Panc1 (cell line): ENCODE results near the gene ARHGEF38. TPM values are rescaled to one million over a fixed set of nuclear protein-coding genes. Genes with fewer than 3 reads are reported as not detected.
"Not testable (repeated sequence)": the region's sequence is repeated elsewhere in the genome, so short reads cannot be mapped to it uniquely, and the experiment has no call there.

ENCODE experiments used
- ATAC-seq: fragments of 200-7000 bp; cut with Tn5 transposase; 2 replicates; pipeline ENCODE4 v1.9.1; 2020; ENCODE audit warnings: mild to moderate bottlenecking, moderate library complexity
- BruUV-seq: library from RNA; stranded (reverse); fragments of 400-500 nt; replicated peaks from 2 replicates; lab custom pipeline; 2021; lab: Mats Ljungman, UMichigan
- CTCF ChIA-PET: fragments of 300-600 bp; sonication (Branson Sonifier 250); formaldehyde crosslinking; loops from one replicate; lab custom pipeline; 2022; ENCODE audit warnings: antibody characterized with exemption; lab: Charles Lee
- POLR2A ChIA-PET: fragments of 300-600 bp; sonication (Branson Sonifier 250); formaldehyde crosslinking; loops from one replicate; lab custom pipeline; 2022; ENCODE audit warnings: antibody characterized with exemption; lab: Charles Lee
- DNase-seq: peaks from one replicate; pipeline ENCODE4 v3.0.0-alpha.2; 2010; ENCODE audit warnings: low read depth, low spot score
- H3K27ac ChIP-seq: 2 replicates; pipeline ENCODE4 v1.5.1; 2011; ENCODE audit warnings: mild to moderate bottlenecking, low read length, inconsistent platforms
- H3K27me3 ChIP-seq: fragments of 200-500 bp; sonication (Bioruptor generic); 2 replicates; pipeline ENCODE4 v1.6.0; 2014; ENCODE audit warnings: low read length, inconsistent platforms; ENCODE audit not compliant: control insufficient read depth, insufficient read depth
- H3K36me3 ChIP-seq: fragments of 200-500 bp; sonication (Bioruptor generic); 2 replicates; pipeline ENCODE4 v1.5.1; 2014; ENCODE audit warnings: inconsistent platforms, mild to moderate bottlenecking, low read length, moderate library complexity; ENCODE audit not compliant: control insufficient read depth, insufficient read depth
- H3K4me1 ChIP-seq: 2 replicates; pipeline ENCODE4 v1.5.1; 2011; ENCODE audit warnings: inconsistent platforms, mild to moderate bottlenecking, low read length, moderate library complexity; ENCODE audit not compliant: control insufficient read depth, insufficient read depth
- H3K4me3 ChIP-seq, 2 experiments: 2 replicates each; pipeline ENCODE4 v1.5.1; 2011 to 2012; ENCODE audit warnings: low read depth in 2 of 2, low read length in 2 of 2, mild to moderate bottlenecking in 2 of 2, inconsistent platforms in 1 of 2, moderate library complexity in 1 of 2
- H3K9me3 ChIP-seq: fragments of 200-500 bp; sonication (Bioruptor generic); 2 replicates; pipeline ENCODE4 v1.5.1; 2014; ENCODE audit warnings: low read depth, mild to moderate bottlenecking, inconsistent platforms, low read length, moderate library complexity; ENCODE audit not compliant: control insufficient read depth, insufficient read depth
- POLR2AphosphoS5 ChIP-seq: IDR thresholded peaks from 2 replicates; pipeline ENCODE4 v1.6.1; 2012; ENCODE audit warnings: mild to moderate bottlenecking, low read depth, low read length, moderate library complexity
- SIN3A ChIP-seq: IDR thresholded peaks from 2 replicates; pipeline ENCODE4 v1.6.1; 2012; ENCODE audit warnings: low read depth, mild to moderate bottlenecking, low read length, moderate library complexity, borderline replicate concordance; ENCODE audit not compliant: insufficient read depth
- TCF7L2 ChIP-seq: IDR thresholded peaks from 2 replicates; pipeline ENCODE4 v1.6.1; 2011; ENCODE audit warnings: mild to moderate bottlenecking, low read depth, low read length, inconsistent platforms
- in situ Hi-C: cut with HindIII; loops from 2 replicates; pipeline ENCODE4 v1.10.0; 2016; ENCODE audit warnings: low sequenced_read_pairs, low pct_unique_long_range_greater_than_20kb
- intact Hi-C: fragments of 100-400 bp; cut with micrococcal nuclease; formaldehyde crosslinking; loops from one replicate; pipeline ENCODE4 v1.10.0; 2022; ENCODE audit not compliant: unreplicated experiment
- total RNA-seq: library from RNA; stranded (reverse); gene quantifications from one replicate; pipeline ENCODE4 v1.2.1, GENCODE V29; 2021; ENCODE audit not compliant: unreplicated experiment
- TF ChIP-seq, protein P1 (sequence below): fragments of 450-650 bp; IDR thresholded peaks from 2 replicates; pipeline ENCODE4 v1.5.1; 2017; ENCODE audit warnings: mild to moderate bottlenecking
- TF ChIP-seq, protein P2 (sequence below), 2 experiments: IDR thresholded peaks; 2 replicates each; pipeline ENCODE4 v1.6.1; 2011 to 2012; ENCODE audit warnings: low read depth in 2 of 2, control low read depth in 1 of 2, low read length in 1 of 2, mild to moderate bottlenecking in 1 of 2, moderate library complexity in 1 of 2; ENCODE audit not compliant: insufficient read depth in 1 of 2

ARHGEF38 gene
- total RNA-seq, 1 experiment from 2014 or later, result not detected

DNA sequence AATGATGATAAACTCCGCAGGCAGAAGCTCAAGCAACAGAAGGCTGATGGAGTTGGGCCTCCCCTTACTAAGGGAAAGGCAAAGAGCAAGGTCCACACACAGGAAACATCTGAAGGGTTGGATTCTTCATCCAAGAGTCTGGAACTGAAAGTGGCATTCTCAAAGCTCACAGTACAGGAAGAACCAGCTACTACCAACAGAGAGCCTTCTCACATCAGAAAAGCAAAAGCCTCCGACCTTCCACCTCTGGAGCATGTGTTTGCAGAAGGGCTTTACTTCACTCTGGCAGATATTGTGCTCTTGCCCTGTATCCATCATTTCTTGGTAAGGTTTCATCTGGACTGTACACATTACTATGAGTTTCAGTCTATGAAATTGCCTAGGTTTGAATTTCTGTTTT is 166.8 kb downstream of the ARHGEF38 start:
- Histone ChIP-seq H3K4me1 (no peaks in the 10 kb centered on the region), H3K27ac (no peak overlapping the region), H3K9me3 (no peaks in the 10 kb centered on the region), H3K4me3 (no peak overlapping the region), H3K36me3 (no peaks in the 10 kb centered on the region; the same call in 1 of the 2 replicates), H3K27me3 (no peaks in the 10 kb centered on the region)
- TF ChIP-seq POLR2AphosphoS5 (no peak), TCF7L2 (no peak), SIN3A (no peak)
- TF ChIP-seq, protein P1, sequence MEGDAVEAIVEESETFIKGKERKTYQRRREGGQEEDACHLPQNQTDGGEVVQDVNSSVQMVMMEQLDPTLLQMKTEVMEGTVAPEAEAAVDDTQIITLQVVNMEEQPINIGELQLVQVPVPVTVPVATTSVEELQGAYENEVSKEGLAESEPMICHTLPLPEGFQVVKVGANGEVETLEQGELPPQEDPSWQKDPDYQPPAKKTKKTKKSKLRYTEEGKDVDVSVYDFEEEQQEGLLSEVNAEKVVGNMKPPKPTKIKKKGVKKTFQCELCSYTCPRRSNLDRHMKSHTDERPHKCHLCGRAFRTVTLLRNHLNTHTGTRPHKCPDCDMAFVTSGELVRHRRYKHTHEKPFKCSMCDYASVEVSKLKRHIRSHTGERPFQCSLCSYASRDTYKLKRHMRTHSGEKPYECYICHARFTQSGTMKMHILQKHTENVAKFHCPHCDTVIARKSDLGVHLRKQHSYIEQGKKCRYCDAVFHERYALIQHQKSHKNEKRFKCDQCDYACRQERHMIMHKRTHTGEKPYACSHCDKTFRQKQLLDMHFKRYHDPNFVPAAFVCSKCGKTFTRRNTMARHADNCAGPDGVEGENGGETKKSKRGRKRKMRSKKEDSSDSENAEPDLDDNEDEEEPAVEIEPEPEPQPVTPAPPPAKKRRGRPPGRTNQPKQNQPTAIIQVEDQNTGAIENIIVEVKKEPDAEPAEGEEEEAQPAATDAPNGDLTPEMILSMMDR, result no peak
- TF ChIP-seq, protein P2, sequence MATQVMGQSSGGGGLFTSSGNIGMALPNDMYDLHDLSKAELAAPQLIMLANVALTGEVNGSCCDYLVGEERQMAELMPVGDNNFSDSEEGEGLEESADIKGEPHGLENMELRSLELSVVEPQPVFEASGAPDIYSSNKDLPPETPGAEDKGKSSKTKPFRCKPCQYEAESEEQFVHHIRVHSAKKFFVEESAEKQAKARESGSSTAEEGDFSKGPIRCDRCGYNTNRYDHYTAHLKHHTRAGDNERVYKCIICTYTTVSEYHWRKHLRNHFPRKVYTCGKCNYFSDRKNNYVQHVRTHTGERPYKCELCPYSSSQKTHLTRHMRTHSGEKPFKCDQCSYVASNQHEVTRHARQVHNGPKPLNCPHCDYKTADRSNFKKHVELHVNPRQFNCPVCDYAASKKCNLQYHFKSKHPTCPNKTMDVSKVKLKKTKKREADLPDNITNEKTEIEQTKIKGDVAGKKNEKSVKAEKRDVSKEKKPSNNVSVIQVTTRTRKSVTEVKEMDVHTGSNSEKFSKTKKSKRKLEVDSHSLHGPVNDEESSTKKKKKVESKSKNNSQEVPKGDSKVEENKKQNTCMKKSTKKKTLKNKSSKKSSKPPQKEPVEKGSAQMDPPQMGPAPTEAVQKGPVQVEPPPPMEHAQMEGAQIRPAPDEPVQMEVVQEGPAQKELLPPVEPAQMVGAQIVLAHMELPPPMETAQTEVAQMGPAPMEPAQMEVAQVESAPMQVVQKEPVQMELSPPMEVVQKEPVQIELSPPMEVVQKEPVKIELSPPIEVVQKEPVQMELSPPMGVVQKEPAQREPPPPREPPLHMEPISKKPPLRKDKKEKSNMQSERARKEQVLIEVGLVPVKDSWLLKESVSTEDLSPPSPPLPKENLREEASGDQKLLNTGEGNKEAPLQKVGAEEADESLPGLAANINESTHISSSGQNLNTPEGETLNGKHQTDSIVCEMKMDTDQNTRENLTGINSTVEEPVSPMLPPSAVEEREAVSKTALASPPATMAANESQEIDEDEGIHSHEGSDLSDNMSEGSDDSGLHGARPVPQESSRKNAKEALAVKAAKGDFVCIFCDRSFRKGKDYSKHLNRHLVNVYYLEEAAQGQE (IDR thresholded peaks at IDR 0.05; ENCODE audit: insufficient read depth in 1 of 2, low read depth in 2 of 2, low read length in 1 of 2), result no peak
- POLR2A ChIA-PET, result no interaction called here
- intact Hi-C loops (loop anchor here (5.0 kb wide), 1 partner anchor 197 kb away; no protein-coding TSS in a partner anchor), in situ Hi-C loops (no loop called here)
- no TSS peak for BruUV-seq
- CTCF ChIA-PET, result no interaction called here
- ATAC-seq (no peak), DNase-seq (no peak)

DNA sequence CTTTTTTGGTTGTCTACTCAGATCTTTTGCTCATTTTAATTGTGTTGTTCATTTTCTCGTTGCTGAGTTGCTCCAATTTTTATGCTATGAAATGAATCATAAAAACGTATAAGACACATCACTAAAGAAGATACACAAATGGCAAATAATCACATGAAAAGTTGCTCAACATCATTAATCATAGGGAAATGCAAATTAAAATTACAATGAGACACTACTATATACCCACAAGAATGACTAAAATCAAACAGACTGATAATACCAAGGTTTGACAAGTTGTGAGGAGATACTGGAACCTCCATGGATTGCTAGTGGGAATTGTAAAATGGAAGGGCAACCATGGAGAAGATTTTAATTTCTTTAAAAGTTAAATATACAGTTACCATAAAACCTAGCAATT is 173.2 kb downstream of the ARHGEF38 start:
- intact Hi-C loops, result no loop called here
- no peaks in the 10 kb centered on the region for H3K9me3 ChIP-seq
- in situ Hi-C loops, result no loop called here

DNA sequence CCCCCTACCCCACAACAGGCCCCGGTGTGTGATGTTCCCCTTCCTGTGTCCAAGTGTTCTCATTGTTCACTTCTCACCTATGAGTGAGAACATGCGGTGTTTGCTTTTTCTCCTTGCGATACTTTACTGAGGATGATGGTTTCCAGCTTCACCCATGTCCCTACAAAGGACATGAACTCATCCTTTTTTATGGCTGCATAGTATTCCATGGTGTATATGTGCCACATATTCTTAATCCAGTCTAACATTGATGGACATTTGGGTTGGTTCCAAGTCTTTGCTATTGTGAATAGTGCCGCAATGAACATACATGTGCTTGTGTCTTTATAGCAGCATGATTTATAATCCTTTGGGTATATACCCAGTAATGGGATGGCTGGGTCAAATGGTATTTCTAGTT is 177.5 kb downstream of the ARHGEF38 start:
- H3K27ac ChIP-seq, POLR2A ChIA-PET, CTCF ChIA-PET, ATAC-seq, H3K27me3 ChIP-seq, intact Hi-C loops, H3K4me1 ChIP-seq, BruUV-seq, H3K9me3 ChIP-seq, in situ Hi-C loops, H3K4me3 ChIP-seq, H3K36me3 ChIP-seq, DNase-seq: not testable (repeated sequence)

More for the DNA sequence above, 173.2 kb downstream of the ARHGEF38 start:
- ChIA-PET CTCF (no interaction called here), POLR2A (no interaction called here)
- Histone ChIP-seq H3K4me3 (no peak overlapping the region), H3K27me3 (no peaks in the 10 kb centered on the region), H3K36me3 (no peaks in the 10 kb centered on the region; the same call in 1 of the 2 replicates), H3K27ac (no peak overlapping the region), H3K4me1 (no peaks in the 10 kb centered on the region)
- no peak for DNase-seq
- no TSS peak for BruUV-seq
- no peak for ATAC-seq
- no peak for TF ChIP-seq SIN3A
- TF ChIP-seq, protein P2 (IDR thresholded peaks at IDR 0.05; ENCODE audit: insufficient read depth in 1 of 2, low read depth in 2 of 2, low read length in 1 of 2), result no peak
- no peak for TF ChIP-seq TCF7L2
- no peak for TF ChIP-seq POLR2AphosphoS5
- TF ChIP-seq, protein P1, result no peak
